CD4-positive, alpha-beta T cell treated with Interleukin-15 for 1 hour (primary cell): ENCODE results near the gene SNX9.

Experiments
- DNase-seq: peaks from one replicate; pipeline ENCODE4 v3.0.0-alpha.2; 2020

Gene SNX9

DNA sequence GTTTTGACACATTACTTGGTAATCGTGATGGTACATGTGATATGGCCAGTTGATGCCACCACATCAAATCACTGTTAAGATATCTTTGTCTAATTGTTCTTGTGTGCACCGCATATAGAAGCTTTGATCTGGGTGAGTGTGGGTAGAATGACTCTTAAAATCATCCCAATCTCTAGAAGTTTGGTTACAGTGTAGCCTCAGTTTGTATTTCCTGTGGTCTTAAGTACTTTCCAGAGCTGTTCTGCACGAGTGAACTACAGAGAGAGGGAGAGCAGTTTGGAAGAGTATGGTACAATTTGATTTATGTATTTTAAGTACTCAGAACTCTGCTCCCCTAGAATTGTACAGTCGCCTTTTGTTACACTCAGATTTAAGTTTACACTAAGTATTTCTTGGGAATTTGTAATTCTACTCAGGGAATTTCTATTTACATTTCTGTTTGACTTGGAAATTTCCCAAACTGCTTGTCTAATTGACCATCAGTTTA is 37.5 kb downstream of the SNX9 start:
- peak; percentile 33 for DNase-seq

DNA sequence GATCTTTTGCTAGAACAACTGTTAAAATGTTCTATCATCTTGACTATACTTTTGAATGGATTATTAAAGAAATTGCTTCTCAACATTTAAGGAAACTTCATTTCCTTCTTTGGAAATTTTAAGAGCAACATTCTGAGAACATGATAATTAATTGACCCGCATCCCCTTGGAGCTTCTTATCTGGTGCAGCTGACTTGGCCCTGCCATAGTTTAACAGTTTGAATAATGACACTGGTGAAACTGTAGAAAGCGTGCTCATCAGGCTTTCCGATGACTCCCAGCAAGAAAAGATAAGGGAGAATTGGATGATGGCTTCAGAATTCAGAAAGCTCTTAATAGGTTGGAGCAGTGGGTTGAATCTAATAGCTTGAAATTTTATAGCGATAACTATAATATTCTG is 38.1 kb downstream of the SNX9 start:
- no peak for DNase-seq

DNA sequence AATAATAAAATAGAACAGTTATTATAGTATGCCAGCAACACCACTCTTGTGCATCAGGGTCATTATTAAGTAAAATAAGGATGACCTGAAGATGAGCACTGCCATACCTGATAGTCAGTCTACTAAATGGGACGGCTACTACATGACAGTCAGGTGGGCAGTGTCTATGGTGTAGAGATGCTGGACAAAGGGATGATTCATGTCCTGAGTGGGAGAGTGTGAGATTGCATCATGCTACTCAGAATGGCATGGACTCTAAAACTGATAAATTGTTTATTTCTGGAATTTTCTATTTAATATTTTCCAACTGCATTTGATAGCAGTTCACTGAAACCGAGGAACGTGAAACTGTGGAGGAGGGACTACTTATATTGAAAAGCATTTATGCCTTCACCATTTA is 38.8 kb downstream of the SNX9 start:
- no peak for DNase-seq

DNA sequence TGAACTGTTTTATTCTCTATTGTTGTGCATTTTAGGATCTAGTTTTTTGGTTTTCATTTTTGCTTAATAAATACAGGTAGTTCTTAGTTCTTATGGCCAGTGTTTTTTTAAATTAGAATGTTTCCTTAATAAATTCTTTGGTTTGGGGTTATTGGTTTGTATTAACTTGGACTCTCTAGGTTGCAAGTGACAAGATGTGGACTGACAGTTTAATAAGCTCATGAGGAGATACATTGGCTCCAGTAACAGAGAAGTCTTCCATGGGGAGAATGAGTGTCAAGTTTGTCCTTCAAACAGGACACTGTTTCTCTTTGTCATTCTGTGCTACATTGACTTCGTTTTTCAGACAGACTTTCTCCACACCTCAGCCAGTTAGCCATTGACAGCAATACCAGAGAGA is 39.7 kb downstream of the SNX9 start:
- DNase-seq = no peak

DNA sequence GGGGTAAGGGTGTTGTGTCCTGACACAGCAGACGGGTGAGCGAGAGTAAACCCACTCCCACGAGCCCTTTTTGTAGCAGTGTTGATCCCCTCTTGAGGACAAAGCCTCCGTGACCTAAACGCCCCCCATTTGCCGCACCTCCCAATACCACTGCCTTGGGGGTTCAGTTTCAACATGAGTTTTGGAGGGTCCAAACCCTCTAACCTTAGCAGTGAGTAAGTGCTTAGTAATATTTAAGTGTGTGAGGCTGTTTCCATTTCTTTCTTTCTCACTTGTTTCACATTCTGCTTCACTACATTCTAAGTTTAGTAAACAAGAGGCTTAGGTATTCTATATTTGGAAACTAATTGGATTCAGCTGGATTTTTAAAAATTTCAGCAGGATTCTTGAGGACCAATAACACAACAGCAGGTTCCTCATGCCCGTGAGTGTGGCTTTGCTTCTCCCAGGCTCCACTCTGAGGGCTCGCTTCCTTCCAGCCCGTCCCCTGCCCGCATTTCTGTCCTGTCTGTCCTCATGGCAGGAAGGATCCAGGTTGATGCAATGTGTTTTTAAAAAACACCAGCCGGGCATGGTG is 41.2 kb downstream of the SNX9 start:
- DNase-seq = no peak

DNA sequence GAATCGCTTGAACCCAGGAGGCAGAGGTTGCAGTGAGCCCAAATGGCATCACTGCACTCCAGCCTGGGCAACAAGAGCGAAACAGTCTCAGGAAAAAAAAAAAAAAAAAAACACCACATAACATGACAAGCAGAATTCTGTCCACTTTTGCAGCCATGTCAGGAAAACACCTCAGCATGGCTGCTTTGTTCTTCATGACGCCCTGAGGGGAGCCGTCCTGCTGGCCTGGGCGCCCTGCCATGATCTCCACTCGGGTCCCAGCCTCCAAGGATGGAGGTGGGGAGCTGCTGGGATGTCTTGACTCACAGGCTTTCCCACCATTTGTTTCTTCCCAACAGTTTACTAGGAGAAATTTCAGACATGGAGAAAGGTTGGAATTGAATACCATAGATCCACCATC is 42.2 kb downstream of the SNX9 start:
- no peak for DNase-seq

DNA sequence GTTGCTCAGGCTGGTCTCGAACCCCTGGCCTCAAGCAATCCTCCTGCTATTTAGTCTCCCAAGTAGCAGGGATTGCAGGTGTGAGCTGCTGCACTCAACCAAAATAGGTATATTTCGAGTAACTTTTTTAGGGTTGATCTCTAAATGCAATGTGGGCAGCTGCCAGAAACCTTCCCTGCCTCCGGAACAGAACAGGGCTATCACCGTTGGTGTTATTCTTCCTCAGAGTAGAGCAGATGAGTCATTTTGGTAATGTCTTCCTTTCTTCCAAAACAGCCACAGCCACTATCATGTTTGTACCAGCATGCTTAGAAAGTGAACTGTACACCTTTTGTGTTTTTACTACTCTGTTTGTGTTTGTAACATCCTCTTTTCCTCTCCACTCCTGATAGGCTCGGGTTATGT is 44.1 kb downstream of the SNX9 start:
- DNase-seq = no peak

DNA sequence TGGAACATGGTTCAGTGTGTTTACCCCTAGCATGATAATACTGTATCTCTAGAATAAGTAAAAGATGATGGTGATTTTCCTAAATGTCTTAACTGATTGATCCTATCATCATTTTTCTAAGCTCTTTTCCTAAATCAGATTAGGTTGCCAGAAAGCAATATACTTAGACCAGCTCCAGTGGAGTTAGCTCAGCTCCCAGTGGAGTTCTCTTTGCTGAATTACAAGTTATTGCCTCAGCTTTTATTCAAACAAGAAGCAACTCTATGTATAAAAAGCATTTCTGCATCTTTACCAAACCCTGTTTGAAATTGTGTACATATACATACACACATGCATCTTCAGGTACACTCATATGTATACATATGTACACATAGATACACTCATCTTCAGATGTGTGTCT is 44.9 kb downstream of the SNX9 start:
- DNase-seq = no peak

DNA sequence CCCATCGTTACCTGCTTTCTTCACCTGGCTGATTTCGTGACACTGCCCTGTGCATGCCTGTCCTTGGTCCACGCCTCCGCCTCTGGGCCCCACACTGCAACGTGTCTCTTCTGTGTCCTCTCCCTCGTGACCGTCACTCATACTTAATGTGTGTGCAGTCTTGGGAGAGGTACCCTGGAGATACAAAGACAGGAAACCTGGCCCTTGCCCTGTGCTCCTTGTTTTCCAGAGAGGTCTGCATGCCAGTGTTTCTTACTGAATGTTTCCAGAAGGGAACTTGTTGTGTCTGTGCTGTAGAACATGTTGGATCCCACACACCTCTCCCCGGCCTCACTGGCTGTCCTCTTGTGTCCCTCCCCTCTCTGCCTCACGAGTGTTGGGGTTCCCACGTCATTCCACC is 45.8 kb downstream of the SNX9 start:
- no peak for DNase-seq

DNA sequence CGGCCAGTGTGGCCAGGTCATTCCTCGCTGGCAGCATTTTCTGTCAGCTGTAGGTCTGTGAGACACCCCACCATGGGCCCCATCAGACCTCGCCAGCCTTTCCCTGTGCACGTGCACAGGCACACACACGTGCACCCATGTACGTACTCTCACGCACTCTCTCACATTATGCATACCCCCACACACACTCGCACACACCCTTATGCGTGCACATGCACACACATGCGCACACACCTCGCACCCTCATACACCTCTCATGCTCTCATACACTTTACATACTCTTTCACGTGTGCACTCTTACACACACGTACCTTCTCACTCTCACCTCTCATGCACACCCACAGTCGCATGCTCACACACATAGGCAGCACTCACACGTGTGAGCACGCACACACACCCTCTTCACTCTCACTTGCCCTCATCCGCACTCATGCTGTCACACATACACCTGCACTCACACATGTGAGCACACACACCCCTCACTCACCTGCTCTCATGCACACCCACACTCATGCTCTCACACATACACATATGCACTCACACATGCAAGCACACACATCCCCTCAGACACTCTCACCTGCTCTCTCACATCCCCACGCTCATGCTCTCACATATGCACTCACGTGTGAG is 46.7 kb downstream of the SNX9 start:
- DNase-seq = no peak

DNA sequence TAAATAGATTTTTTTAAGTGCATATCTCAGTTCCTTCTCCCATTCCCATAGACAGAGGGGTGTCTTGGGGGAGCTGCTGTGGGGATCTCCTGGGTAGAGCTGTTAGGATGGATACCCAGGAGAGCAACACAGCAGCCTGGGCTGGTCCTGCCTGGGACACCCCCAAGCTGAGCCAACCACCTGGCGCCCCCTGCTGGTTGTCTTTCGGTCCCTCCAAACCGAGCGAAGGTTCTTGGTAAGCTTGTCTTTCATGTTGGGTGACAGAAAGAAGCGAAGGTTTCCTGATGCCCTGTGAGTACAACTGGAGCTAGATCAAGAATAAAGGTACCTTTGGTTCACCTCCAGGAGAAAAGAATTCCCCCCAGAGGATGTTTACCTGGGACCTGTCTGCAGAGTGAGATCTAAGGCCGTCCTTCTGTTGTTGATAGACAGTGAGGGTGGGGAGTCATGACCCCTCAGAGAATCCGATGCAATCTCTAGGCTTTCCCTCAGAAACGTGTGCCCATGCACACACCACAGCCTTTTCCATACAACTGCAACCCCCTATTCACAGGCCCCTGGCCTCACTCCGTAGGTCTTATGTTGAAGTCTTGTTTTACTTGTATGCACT is 50.8 kb downstream of the SNX9 start:
- DNase-seq = peak; percentile 79

DNA sequence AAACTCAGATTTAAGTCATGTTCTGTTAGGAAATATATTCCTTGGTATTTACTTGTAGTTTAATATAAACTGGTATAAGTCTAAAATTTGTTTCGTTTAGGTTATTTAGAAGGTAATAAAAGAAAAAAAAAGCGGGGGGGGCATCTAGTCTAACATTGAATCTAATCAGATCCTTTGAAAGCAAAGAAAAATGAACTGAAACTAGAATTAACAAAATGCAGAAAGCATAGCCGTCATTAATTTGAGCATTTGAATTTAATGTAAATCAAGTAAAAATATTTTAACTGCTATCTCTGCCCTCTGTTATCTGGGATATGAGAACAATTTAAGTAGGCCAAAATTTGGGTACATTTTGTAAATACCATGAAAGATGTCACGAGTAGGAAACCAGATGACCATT is 54.1 kb downstream of the SNX9 start:
- no peak for DNase-seq

DNA sequence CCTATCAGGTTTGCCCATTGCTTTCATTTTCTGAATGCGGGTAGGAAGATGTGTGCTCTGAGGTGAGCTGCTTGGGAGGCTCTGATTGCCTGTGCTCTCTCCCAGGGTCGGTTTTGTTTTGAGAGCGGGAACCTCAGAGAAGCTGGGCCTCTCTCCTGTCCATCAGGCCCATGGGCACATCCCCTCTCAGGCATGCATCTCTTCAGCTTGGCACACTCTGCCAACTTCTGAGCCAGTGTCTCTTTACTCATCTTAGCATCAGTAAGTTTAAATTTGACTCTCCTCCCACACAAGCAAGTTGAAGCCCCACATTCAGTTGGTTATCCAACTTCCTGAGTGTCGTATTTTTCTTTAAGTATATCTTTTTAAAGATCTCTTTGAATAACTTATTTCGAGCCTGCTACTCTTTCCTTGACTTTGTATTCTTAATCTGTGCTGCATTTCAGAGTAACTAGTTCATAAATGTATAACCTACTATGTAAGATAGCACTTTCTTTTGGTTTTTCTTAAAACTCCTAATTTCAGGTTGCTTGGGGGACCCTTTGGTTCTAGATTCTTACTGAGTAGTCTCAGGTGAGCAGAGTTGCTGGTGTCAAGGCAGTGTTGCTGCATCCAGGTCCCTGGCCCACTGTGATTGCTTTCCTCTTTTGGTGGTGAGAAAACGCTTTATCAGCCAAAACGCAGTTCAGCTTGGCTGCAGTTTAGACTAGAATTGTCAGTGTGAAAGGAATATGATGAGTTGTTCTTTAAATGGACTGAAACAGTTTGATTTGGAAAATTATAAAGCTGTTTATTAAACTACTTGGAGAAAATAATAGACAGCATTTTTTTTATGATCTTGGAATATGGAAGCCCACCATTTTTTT is 54.8 kb downstream of the SNX9 start:
- no peak for DNase-seq

DNA sequence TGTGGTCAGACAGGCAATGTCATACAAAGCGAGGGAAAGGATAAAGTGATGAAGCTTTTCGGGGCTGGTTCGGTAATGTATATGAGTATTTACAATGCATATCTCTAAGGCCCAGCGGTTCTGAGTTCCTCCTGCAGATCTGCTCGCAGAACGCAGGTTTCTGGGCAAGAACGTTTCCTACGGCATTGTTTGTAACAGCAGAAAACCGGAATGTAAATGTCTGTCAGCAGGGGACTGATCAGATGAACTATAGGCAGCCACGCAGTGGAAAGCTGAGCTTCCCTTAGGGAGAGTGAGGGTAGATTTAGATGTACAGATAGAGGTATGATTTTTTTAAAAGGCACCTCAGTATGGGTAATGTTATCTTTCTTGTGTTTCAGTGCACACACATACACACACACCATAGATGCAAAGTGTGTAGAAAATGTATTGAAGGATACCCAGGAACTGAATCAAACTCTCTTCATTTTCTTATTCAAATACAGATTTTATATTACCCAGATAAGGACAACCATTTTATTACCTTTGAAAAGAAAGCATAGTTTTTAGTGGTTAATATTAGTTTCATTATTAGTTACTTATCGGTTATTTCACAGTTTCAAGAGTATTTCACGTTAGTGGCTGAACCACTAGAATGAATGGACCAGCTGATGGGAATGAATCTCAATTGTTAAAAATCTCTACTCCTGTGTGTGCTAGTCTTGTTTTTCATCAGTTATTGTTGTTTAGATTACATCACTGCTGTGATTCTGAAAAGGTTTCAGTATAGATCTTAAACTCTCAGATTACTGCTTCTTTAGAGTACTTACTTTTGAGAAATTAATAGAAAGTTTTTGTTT is 56.2 kb downstream of the SNX9 start:
- DNase-seq = no peak

DNA sequence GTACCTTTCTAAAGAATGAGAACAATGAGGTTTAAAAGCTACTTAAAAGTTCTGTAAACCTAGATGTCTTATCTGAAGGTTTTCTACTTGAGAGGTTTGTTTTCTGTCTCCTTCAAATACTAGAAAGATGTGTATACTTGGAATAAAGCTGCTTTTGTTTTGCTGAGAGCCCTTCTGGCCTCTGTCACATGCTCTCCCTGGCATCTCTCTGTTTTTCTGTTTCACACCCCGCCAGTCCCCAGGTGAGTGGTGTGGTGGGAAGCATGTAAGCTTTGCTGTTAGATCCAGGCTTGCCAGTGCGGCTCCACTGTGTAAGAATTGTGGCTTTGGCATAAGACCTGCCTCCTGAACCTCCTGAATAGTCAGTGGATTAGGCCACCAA is 56.8 kb downstream of the SNX9 start:
- no peak for DNase-seq

DNA sequence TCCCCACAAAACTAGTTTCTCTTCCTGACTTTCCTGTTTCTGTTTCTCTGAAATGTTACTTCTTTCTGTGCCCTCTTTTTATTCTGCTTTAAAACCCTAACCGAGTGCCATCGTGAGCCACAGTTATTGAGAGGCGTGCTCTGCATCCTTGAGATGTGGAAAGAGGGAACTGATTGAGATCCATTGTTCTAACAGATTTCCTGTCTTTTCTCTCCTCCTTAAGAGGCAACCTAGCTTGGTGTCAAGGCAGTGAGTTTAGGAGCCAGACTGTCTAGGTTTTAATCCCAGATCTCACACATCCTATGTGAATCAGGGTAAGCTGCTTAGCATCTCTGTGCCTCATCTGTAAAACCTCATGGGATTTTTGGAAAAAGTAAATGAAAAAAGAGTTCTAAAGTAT is 57.5 kb downstream of the SNX9 start:
- no peak for DNase-seq

DNA sequence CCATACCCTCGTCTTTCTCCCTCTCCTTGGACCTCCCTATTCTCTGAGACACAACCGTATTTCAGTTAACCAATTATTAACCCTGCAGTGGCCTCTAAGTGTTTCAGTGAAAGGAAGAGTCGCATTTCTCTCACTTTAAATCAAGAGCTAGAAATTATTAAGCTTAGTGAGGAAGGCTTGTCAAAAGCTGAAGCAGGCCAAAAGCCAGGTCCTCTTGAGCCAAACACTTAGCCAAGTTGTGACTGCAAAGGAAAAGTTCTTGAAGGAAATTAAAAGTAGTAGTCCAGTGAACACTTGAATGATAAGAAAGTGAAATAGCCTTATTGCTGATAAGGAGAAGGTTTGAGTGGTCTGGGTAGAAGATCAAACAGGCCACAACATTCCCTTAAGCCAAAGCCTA is 58.3 kb downstream of the SNX9 start:
- DNase-seq = no peak

DNA sequence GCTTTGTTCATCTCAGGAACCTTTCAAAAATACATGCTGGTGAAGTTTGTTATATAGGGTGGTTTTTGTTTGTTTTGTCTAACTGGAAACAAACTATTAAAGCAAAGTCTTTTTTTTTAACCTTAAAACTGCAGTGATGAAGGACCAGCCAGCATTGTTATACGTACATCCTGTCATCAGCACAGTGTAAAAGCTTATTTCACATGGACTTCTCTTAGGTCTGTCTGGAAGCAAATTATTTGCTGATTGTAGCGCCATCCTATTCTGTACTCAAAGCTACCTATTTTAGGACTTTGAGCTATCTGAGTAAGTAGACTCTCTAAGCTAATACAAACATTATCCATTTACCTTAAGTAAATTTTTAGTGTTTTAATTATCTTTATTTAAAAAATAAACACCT is 61.7 kb downstream of the SNX9 start:
- no peak for DNase-seq

DNA sequence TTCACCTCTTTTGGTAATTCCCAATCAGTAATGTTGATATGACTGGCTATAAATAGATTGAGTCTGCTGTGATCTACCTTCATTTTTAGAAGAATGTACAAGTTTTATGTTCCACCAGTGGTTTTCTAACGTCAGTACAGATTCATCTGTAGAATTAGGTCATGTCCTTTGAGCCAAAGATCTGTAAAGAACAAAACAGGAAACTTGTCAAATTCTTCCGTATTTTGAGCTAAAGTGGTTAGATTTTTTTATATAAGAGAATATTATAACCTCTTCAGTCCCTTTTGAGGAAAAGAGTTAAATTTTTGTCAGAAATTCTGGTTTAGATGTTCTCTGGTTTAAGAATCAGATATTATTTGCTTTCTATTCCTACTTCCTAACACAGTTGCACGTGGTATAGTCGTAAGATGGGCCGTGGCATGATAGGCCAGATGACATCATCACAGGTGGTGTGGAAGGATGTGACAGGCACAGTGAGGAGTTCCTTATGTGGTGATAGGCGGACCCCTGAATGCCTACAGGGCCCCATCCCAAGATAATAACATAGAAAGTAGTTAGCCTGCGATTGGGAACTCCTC is 62.3 kb downstream of the SNX9 start:
- DNase-seq = peak; percentile 82

DNA sequence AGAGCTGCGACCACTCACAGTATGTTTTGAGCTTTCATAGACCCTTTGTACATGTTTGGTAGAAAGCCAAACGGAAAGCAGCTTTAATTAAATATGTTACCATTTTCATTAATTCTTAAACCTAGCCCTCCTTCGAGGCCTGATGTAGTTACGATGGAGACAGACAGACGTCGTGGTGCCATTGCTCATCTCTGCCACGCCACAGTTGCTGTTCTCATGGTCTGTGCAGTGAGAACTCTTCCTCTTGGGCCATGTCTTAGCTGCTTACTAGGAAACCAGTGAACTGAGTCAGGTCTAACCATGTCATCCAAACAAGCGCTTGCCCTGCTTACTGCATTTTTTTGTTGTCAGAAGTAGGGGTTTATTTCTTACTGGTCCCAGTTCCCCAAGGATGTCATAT is 62.8 kb downstream of the SNX9 start:
- no peak for DNase-seq

DNA sequence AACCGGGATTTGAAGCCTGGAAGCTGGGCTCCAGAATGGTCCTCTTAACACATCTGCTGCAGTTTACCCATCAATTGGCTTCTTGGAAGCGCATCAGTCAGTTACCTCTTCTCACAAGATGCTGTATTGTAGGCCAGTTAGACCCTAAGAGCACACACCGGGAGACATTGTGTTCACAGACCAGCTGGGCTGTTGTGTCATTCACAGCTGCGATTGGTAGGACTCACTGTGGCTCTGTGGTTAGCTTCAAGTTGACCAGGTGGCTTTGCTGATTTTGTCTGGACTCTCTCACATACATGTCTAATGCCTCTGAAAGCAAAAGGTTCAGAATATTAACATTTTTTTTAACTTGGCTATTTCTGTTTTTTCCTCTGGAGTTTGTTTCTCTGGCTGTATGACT is 64.8 kb downstream of the SNX9 start:
- no peak for DNase-seq

DNA sequence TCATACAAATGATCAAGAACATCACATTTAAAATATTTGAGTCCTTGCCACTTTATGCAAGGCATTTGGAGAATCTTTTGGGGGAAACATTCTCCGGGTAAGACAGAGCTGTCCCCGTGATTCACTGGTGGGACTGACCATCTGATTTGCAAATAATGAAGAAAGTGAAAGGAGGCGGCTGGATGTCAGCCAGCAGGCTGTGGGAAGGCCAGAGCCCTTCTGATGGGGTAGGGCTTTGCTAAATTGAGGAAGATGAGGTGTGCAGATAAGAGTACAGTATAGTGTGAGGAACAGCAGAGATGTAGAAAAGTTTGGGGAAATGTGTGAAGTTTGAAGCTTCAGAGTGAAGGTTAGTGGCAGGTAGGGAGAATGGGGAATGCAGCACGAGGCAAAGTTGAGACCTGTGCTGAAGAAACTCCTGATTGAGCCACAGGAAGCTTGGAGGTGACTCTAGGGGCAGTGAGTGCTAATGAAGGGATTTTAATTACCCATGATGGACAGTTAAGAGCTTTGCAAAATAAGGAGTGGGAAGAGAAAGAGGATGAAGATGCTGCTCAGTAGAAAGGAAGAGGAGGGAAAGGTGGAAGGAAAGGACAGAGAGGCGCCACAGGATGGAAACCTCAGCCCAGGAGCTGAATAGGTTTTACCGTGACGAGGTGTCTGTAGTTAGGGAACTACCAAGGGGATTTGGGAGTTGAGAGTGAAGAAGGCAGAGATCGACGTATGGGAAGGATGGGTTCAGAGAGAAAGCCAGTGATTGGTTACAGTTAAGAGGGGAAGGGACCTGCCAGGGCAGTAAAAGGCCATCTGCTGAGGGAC is 68.7 kb downstream of the SNX9 start:
- no peak for DNase-seq
